OCI-LY1 (cell line): Measurements from ENCODE around the gene TIGD7.
A peak's percentile ranks its signal among the peaks of the same experiment; 100 is the strongest.

Source experiments
- H2AFZ ChIP-seq: fragments of 200-600 bp; sonication (generic), shearing (Covaris generic); 2 replicates; pipeline ENCODE4 v1.6.0; 2014; ENCODE audit warnings: antibody characterized with exemption, mild to moderate bottlenecking, low read length
- H3F3A ChIP-seq: fragments of 200-600 bp; sonication (generic), shearing (Covaris generic); 2 replicates; pipeline ENCODE4 v1.6.0; 2014; ENCODE audit warnings: mild to moderate bottlenecking, antibody characterized with exemption, low read length, moderate library complexity; ENCODE audit not compliant: insufficient read depth
- H3K27ac ChIP-seq: fragments of 200-600 bp; sonication (generic); 2 replicates; pipeline ENCODE4 v1.5.1; 2014; ENCODE audit warnings: low read length, mixed run types, mild to moderate bottlenecking, low read depth; ENCODE audit not compliant: poor library complexity, severe bottlenecking
- H3K27me3 ChIP-seq: fragments of 200-600 bp; sonication (generic); 2 replicates; pipeline ENCODE4 v1.6.0; 2014; ENCODE audit warnings: antibody characterized with exemption, mild to moderate bottlenecking, low read length, moderate library complexity; ENCODE audit not compliant: insufficient read depth
- H3K36me3 ChIP-seq: fragments of 200-600 bp; sonication (generic); 2 replicates; pipeline ENCODE4 v1.6.1; 2014; ENCODE audit warnings: mild to moderate bottlenecking, antibody characterized with exemption, low read length, moderate library complexity, mixed read lengths; ENCODE audit not compliant: insufficient read depth
- H3K4me1 ChIP-seq: fragments of 200-600 bp; sonication (generic); 2 replicates; pipeline ENCODE4 v1.5.1; 2014; ENCODE audit warnings: mild to moderate bottlenecking, low read length, moderate library complexity; ENCODE audit not compliant: insufficient read depth, severe bottlenecking
- H3K4me2 ChIP-seq: fragments of 200-600 bp; sonication (generic), shearing (Covaris generic); 2 replicates; pipeline ENCODE4 v1.6.1; 2014; ENCODE audit warnings: low read length
- H3K4me3 ChIP-seq: fragments of 200-600 bp; sonication (generic); 2 replicates; pipeline ENCODE4 v1.5.1; 2014; ENCODE audit warnings: low read length, low read depth, mild to moderate bottlenecking, mixed read lengths; ENCODE audit not compliant: poor library complexity, severe bottlenecking
- H3K79me2 ChIP-seq: fragments of 200-600 bp; shearing (Covaris generic); 2 replicates; pipeline ENCODE4 v1.6.1; 2016; ENCODE audit warnings: mixed run types, low read length, mixed read lengths; ENCODE audit not compliant: insufficient read depth
- H3K9ac ChIP-seq: fragments of 200-600 bp; sonication (generic), shearing (Covaris generic); 2 replicates; pipeline ENCODE4 v1.6.1; 2014; ENCODE audit warnings: mild to moderate bottlenecking, low read length, mixed read lengths
- H3K9me2 ChIP-seq: fragments of 200-600 bp; sonication (generic), shearing (Covaris generic); 2 replicates; pipeline ENCODE4 v1.6.1; 2014; ENCODE audit warnings: low read depth, mild to moderate bottlenecking, low read length, mixed read lengths
- H3K9me3 ChIP-seq: fragments of 200-600 bp; shearing (Covaris generic); 2 replicates; pipeline ENCODE4 v1.6.1; 2014; ENCODE audit warnings: low read length, mixed read lengths
- H4K20me1 ChIP-seq: fragments of 200-600 bp; sonication (generic), shearing (Covaris generic); 2 replicates; pipeline ENCODE4 v1.6.0; 2016; ENCODE audit warnings: mild to moderate bottlenecking, low read length; ENCODE audit not compliant: insufficient read depth
- CTCF ChIP-seq: fragments of 200-600 bp; sonication (generic), shearing (Covaris generic); IDR thresholded peaks from 2 replicates; pipeline ENCODE4 v1.5.1; 2017; ENCODE audit warnings: mild to moderate bottlenecking, antibody characterized with exemption, low read length, moderate library complexity, mixed read lengths
- EZH2 ChIP-seq: fragments of 200-600 bp; sonication (generic), shearing (Covaris generic); IDR thresholded peaks from 2 replicates; pipeline ENCODE4 v1.8.0; 2017; ENCODE audit warnings: borderline replicate concordance, mixed run types, mild to moderate bottlenecking, antibody characterized with exemption, low read length, moderate library complexity, mixed read lengths

Gene TIGD7

GRCh38 chr16:3266873-3267537 is 38.2 kb downstream of the TIGD7 start:
- H3K4me2 ChIP-seq, result no peak overlapping the region
- H4K20me1 ChIP-seq, result no peaks in the 10 kb centered on the region
- no peak overlapping the region for H3K9ac ChIP-seq
- H3F3A ChIP-seq, result no peaks in the 10 kb centered on the region
- H3K27ac ChIP-seq, result no peak overlapping the region
- H3K4me1 ChIP-seq, result peaks cover 17% of the 10 kb centered on the region
- H3K36me3 ChIP-seq, result 0 out of 2 replicates have a peak, but pooled peaks cover 5% of the 10 kb centered on the region
- no peaks in the 10 kb centered on the region for H3K9me2 ChIP-seq
- TF ChIP-seq EZH2, result no peak
- peak; percentile 72 for TF ChIP-seq CTCF
- no peak overlapping the region for H3K4me3 ChIP-seq
- H3K27me3 ChIP-seq, result no peaks in the 10 kb centered on the region
- H3K9me3 ChIP-seq, result peaks cover 5% of the 10 kb centered on the region
- no peak overlapping the region for H2AFZ ChIP-seq
- no peaks in the 10 kb centered on the region for H3K79me2 ChIP-seq

GRCh38 chr16:3264137-3265036 is 40.8 kb downstream of the TIGD7 start:
- H3K9me2 ChIP-seq, result no peaks in the 10 kb centered on the region
- H3F3A ChIP-seq, result no peaks in the 10 kb centered on the region
- H3K4me1 ChIP-seq, result peaks cover 17% of the 10 kb centered on the region
- H3K79me2 ChIP-seq, result no peaks in the 10 kb centered on the region
- peak overlapping the region; percentile 96 for H3K4me2 ChIP-seq
- H3K9ac ChIP-seq, result peak overlapping the region; percentile 91
- 0 out of 2 replicates have a peak, but pooled peaks cover 5% of the 10 kb centered on the region for H3K36me3 ChIP-seq
- H2AFZ ChIP-seq, result peak overlapping the region; percentile 91; the same call in 1 of the 2 replicates
- no peaks in the 10 kb centered on the region for H4K20me1 ChIP-seq
- no peaks in the 10 kb centered on the region for H3K27me3 ChIP-seq
- H3K4me3 ChIP-seq, result peak overlapping the region; percentile 87
- H3K27ac ChIP-seq, result peak overlapping the region; percentile 59
- TF ChIP-seq CTCF, result peak; percentile 33; the same call in 1 of the 2 replicates
- no peak for TF ChIP-seq EZH2
- H3K9me3 ChIP-seq, result peaks cover 5% of the 10 kb centered on the region

GRCh38 chr16:3262517-3262916 is 42.7 kb downstream of the TIGD7 start:
- no peaks in the 10 kb centered on the region for H4K20me1 ChIP-seq
- no peak overlapping the region for H3K4me3 ChIP-seq
- H2AFZ ChIP-seq, result no peak overlapping the region
- H3K9me3 ChIP-seq, result peaks cover 5% of the 10 kb centered on the region
- H3K79me2 ChIP-seq, result no peaks in the 10 kb centered on the region
- no peaks in the 10 kb centered on the region for H3K9me2 ChIP-seq
- H3K27ac ChIP-seq, result no peak overlapping the region
- no peak for TF ChIP-seq EZH2
- TF ChIP-seq CTCF, result no peak
- no peak overlapping the region for H3K4me2 ChIP-seq
- H3K27me3 ChIP-seq, result no peaks in the 10 kb centered on the region; the same call in 1 of the 2 replicates
- 0 out of 2 replicates have a peak, but pooled peaks cover 5% of the 10 kb centered on the region for H3K36me3 ChIP-seq
- peaks cover 17% of the 10 kb centered on the region for H3K4me1 ChIP-seq
- no peak overlapping the region for H3K9ac ChIP-seq
- H3F3A ChIP-seq, result no peaks in the 10 kb centered on the region
